OCI-LY1 (cell line): Measurements from ENCODE around the gene RHOBTB3.

Source experiments
- EZH2 ChIP-seq: fragments of 200-600 bp; sonication (generic), shearing (Covaris generic); IDR thresholded peaks from 2 replicates; pipeline ENCODE4 v1.8.0; 2017; ENCODE audit warnings: borderline replicate concordance, mixed run types, mild to moderate bottlenecking, antibody characterized with exemption, low read length, moderate library complexity, mixed read lengths
- TF ChIP-seq, protein P1 (sequence below): fragments of 200-600 bp; sonication (generic), shearing (Covaris generic); IDR thresholded peaks from 2 replicates; pipeline ENCODE4 v1.5.1; 2017; ENCODE audit warnings: mild to moderate bottlenecking, antibody characterized with exemption, low read length, moderate library complexity, mixed read lengths

DNA sequence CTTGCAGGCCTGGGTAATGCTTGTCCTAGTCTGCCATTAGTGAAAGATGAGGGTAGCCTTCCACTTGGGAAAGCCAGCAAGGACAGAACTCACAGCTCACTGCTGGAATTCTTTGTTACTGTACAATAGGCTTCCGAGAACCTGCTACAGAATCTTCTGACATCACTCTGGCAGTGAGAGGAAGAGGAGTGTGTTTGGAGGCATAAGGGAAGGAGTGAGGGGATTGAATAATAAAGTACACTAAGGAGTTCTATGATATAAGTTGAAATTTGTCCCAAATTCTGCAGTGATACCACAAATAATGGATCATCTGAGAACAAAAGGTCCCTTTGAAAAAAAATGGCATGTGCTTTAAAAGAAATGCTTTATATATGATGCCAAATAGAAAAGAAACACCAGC is 48.2 kb upstream of the RHOBTB3 start, which contains the start of gene SPATA9:
- no peak for TF ChIP-seq EZH2
- TF ChIP-seq, protein P1, sequence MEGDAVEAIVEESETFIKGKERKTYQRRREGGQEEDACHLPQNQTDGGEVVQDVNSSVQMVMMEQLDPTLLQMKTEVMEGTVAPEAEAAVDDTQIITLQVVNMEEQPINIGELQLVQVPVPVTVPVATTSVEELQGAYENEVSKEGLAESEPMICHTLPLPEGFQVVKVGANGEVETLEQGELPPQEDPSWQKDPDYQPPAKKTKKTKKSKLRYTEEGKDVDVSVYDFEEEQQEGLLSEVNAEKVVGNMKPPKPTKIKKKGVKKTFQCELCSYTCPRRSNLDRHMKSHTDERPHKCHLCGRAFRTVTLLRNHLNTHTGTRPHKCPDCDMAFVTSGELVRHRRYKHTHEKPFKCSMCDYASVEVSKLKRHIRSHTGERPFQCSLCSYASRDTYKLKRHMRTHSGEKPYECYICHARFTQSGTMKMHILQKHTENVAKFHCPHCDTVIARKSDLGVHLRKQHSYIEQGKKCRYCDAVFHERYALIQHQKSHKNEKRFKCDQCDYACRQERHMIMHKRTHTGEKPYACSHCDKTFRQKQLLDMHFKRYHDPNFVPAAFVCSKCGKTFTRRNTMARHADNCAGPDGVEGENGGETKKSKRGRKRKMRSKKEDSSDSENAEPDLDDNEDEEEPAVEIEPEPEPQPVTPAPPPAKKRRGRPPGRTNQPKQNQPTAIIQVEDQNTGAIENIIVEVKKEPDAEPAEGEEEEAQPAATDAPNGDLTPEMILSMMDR = no peak
